Measurements from ENCODE around the gene FST.

GRCh38 chr5:53463909-53464621, 16.4 kb upstream of the FST start:
- TF ChIP-seq POLR2A (IDR thresholded peaks at IDR 0.05; ENCODE audit: low read length), result no peak
- TF ChIP-seq GATA1 (IDR thresholded peaks at IDR 0.05; ENCODE audit: low read depth, low read length), result no peak

Data from erythroblast (primary cell).